SK-N-SH (cell line): ENCODE measurements around the gene STARD10.

Experiments used
- CHD2 ChIP-seq: fragments of 150-350 bp; IDR thresholded peaks from 2 replicates; pipeline ENCODE4 v1.6.1; 2018; ENCODE audit warnings: low read length; ENCODE audit not compliant: partially characterized antibody
- CTCF ChIP-seq: fragments of 200-600 bp; sonication (generic); IDR thresholded peaks from 2 replicates; pipeline ENCODE4 v1.6.1; 2017; ENCODE audit warnings: antibody characterized with exemption, mild to moderate bottlenecking, moderate library complexity
- EZH2phosphoT487 ChIP-seq: fragments of 200-600 bp; sonication (generic); IDR thresholded peaks from 2 replicates; pipeline ENCODE4 v1.6.1; 2017; ENCODE audit warnings: low read depth, mixed run types, mild to moderate bottlenecking, antibody characterized with exemption, moderate library complexity, borderline replicate concordance
- MAX ChIP-seq: IDR thresholded peaks from 2 replicates; pipeline ENCODE4 v1.4.0; 2012; ENCODE audit warnings: low read depth
- MXI1 ChIP-seq: IDR thresholded peaks from 2 replicates; pipeline ENCODE4 v1.6.1; 2012; ENCODE audit warnings: mild to moderate bottlenecking, low read depth, low read length, improper control_type of control experiment
- TAF1 ChIP-seq: IDR thresholded peaks from 2 replicates; pipeline ENCODE4 v1.6.1; 2012; ENCODE audit warnings: low read depth, mild to moderate bottlenecking, low read length, moderate library complexity, borderline replicate concordance
- TEAD4 ChIP-seq: IDR thresholded peaks from 2 replicates; pipeline ENCODE4 v1.4.0; 2012; ENCODE audit warnings: mild to moderate bottlenecking, borderline replicate concordance; ENCODE audit not compliant: insufficient read depth
- USF1 ChIP-seq: IDR thresholded peaks from 2 replicates; pipeline ENCODE4 v1.4.0; 2012; ENCODE audit warnings: low read depth, borderline replicate concordance
- YY1 ChIP-seq: IDR thresholded peaks from 2 replicates; pipeline ENCODE4 v1.4.0; 2012; ENCODE audit warnings: low read depth, mild to moderate bottlenecking

- TF ChIP-seq CHD2 (no peak), CTCF (no peak), MAX (no peak), TAF1 (no peak), MXI1 (no peak), TEAD4 (no peak), EZH2phosphoT487 (no peak), USF1 (no peak), YY1 (no peak)
These were observed 88.1 kb downstream of the STARD10 start for GRCh38 chr11:72705442-72706365.
